Activated naive CD4-positive, alpha-beta T cell treated with anti-CD3 and anti-CD28 coated beads, Interleukin-2, amount 10 ng/mL, durations not matched to agents 7 days and 5 days (primary cell): ENCODE data around the gene PNKD.

Experiments
- CTCF ChIA-PET: fragments of 350-600 bp; sonication (Branson Sonifier 250); formaldehyde crosslinking; loops from one replicate; lab custom pipeline; 2021; ENCODE audit warnings: antibody characterized with exemption; lab: Charles Lee
- DNase-seq: peaks from one replicate; pipeline ENCODE4 v3.0.0-alpha.2; 2020
- H3K27ac Mint-ChIP-seq: one replicate; pipeline ENCODE4 v1.8.0; 2021; ENCODE audit warnings: mild to moderate bottlenecking, moderate library complexity, mixed read lengths
- H3K27me3 Mint-ChIP-seq: one replicate; pipeline ENCODE4 v1.8.0; 2021; ENCODE audit warnings: mild to moderate bottlenecking, mixed read lengths
- H3K36me3 Mint-ChIP-seq: one replicate; pipeline ENCODE4 v1.8.0; 2021; ENCODE audit warnings: mixed read lengths
- H3K4me1 Mint-ChIP-seq: one replicate; pipeline ENCODE4 v1.8.0; 2021; ENCODE audit warnings: mixed read lengths
- H3K4me3 Mint-ChIP-seq: one replicate; pipeline ENCODE4 v1.8.0; 2021; ENCODE audit warnings: mild to moderate bottlenecking, moderate library complexity, mixed read lengths
- H3K9me3 Mint-ChIP-seq: one replicate; pipeline ENCODE4 v1.8.0; 2021; ENCODE audit warnings: mixed read lengths

The PNKD gene

DNA sequence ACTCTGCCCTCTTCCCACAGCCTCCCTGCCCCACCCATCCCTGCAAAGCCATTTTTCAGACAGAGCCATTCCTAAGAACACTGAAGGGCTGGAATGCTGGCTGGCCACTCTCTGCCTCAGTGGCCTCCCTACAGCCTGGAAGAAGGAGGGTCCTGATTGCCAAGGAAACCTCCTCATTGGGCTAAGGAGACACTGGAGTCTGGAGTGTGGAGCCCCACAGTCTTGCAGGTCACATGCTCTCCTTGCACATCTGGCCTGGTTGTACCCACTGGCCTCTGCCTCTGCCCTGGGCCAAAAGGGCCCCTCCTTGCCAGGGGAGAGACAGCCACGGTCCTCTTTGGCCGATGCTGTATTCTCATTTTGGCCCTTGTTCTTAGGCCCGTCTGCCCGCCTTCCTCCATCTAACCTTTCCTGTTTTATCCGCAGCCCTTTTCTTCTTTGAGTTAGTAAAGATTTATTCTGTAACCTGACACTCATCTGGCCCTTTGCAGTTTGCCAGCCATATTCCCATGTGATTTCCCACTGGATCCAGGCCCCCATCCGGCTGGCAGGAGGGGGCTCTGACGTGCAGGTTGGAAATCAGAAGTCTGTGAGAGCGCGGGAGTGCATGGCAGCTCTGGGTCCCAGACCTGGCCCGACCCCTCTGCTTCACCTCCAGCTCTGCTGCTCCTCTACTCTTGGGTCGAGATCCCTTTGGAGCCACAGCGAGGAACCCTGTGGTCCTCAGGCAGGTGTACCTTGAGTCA is 75.3 kb downstream of the PNKD start:
- Mint-ChIP-seq H3K27ac (no peak overlapping the region), H3K4me3 (no peak overlapping the region), H3K27me3 (peaks cover 8% of the 10 kb centered on the region), H3K9me3 (peaks cover 2% of the 10 kb centered on the region), H3K4me1 (no peaks in the 10 kb centered on the region), H3K36me3 (no peaks in the 10 kb centered on the region)
- CTCF ChIA-PET = no interaction called here
- DNase-seq = no peak

DNA sequence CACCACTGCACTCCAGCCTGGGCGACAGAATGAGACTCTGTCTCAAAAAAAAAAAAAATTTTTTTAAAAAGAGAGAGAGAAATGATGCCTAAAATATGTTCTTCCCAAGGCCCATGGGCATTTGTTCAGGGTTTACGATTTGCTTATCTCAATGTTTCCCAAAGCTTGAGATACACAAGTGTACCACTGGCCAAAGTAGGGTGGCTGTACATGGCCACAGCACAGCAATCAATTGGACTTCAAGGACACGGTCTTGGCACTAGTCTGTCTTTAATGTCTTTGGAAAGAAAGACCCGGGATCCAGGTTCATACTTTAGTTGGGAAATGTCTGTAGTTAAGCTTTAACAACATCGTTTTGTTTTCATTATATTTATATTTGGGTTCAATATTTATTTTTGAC is 76.9 kb downstream of the PNKD start:
- no peak overlapping the region for H3K27ac Mint-ChIP-seq
- no peak for DNase-seq
- peaks cover 10% of the 10 kb centered on the region for H3K9me3 Mint-ChIP-seq
- CTCF ChIA-PET = interaction anchor here (1.0 to 1.3 kb wide), 2 partner anchors 9 to 45 kb away, joined by 3 to 4 read pairs; no protein-coding TSS in a partner anchor
- H3K36me3 Mint-ChIP-seq = peaks cover 1% of the 10 kb centered on the region
- H3K4me1 Mint-ChIP-seq = no peaks in the 10 kb centered on the region
- no peak overlapping the region for H3K4me3 Mint-ChIP-seq
- H3K27me3 Mint-ChIP-seq = peaks cover 3% of the 10 kb centered on the region

DNA sequence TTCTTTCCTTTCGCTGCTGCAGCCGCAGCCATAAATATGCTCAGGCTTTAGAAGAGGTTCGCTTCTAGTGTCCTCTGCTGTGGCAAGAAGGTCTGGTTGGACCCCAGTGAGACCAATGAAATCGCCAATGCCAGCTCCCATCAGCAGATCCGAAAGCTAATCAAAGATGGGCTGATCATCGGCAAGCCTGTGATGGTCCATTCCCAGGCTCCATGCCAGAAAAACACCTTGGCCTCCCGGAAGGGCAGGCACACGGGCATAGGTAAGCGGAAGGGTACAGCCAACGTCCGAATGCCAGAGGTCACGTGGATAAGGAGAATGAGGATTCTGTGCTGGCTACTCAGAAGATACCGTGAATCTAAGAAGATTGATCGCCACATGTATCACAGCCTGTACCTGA is 83.7 kb downstream of the PNKD start:
- Mint-ChIP-seq H3K27me3 (peaks cover 19% of the 10 kb centered on the region), H3K36me3 (peaks cover 1% of the 10 kb centered on the region), H3K4me1 (peaks cover 2% of the 10 kb centered on the region), H3K27ac (no peak overlapping the region), H3K4me3 (no peak overlapping the region), H3K9me3 (peaks cover 14% of the 10 kb centered on the region)
- CTCF ChIA-PET = interaction anchor here (9.1 kb wide), 1 partner anchor 54 kb away, joined by 103 read pairs; no protein-coding TSS in a partner anchor
- DNase-seq = no peak

DNA sequence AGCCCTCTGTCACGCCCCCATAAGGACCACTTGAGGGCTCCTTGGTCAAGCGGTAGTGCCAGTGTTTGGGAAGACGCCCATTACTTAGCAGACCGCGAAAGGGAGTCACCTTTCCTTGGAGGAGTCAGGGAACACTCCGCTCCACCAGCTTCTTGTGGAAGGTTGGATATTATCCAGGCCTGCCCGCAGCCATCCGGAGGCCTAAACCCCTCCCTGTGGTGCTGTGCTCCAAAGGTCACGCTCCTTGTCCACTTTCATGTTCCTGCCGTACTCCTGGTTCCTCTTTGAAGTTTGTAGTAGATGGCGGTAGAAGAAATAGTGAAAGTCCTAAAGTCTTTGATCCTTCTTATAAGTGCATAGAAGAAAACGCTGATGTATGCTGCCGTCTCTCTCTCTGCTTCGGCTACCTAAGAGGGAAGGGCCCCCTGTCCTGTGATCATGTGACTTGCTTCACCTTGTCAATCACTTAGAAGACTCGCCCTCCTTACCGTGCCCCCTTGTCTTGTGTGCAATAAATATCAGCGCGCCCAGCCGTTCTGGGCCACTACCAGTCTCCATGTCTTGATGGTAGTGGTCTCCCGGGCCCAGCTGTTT is 84.6 kb downstream of the PNKD start:
- Mint-ChIP-seq H3K4me3 (no peak overlapping the region), H3K9me3 (peaks cover 12% of the 10 kb centered on the region), H3K27ac (no peak overlapping the region), H3K4me1 (peaks cover 2% of the 10 kb centered on the region), H3K27me3 (peaks cover 19% of the 10 kb centered on the region), H3K36me3 (peaks cover 1% of the 10 kb centered on the region)
- no peak for DNase-seq
- CTCF ChIA-PET = interaction anchor here (1.3 to 9.1 kb wide), 4 partner anchors 18 to 81 kb away, joined by 6 to 103 read pairs (median 29); no protein-coding TSS in a partner anchor

DNA sequence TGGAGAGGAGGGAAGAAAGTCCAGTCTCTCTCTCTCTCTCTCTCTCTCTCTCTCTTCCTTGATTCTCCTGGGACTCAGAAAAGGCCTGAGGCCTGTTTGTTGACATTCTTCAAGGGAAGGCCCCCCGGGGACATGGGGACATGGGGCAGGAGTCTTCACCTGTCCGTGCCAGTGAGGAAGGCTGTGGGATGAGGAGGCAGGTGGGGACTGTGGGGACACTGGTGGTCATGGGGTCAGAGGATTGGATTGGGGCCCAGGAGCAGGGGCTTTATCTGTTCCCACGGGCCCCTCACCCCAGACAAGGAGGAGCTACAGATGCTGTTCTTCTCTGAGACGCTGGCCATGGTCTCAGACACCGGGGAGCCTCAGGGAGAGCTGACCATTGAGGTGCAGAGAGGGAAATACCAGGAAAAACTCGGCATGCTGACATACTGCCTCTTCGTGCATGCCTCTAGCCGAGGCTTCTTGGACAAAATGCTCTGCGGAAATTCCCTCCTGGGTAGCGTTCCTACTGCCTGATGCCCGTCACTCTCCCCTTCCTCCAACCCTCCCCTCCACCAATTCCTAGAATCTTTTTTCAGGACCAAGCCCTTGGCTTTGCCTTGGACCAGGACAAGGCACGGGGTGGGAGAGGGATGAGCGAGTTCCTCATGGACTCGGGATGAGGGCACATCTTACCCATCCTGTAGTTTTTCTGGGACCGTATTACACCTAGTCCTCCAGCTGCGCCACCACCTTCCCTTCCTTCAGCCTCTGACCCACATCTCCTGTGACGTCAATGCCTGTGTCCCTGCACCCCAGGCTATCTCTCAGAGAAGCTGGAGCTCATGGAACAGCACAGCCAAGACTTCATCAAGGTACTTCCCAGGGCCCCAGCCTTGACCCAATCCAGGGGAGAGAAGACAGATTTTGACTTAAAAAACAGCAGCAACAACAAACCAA is 87.2 kb downstream of the PNKD start:
- CTCF ChIA-PET = interaction anchor here (0.8 to 9.1 kb wide), 14 partner anchors 10 to 84 kb away, joined by 3 to 103 read pairs (median 5); partner anchors contain the start of gene CTDSP1
- H3K4me3 Mint-ChIP-seq = no peak overlapping the region
- H3K9me3 Mint-ChIP-seq = peaks cover 4% of the 10 kb centered on the region
- H3K27ac Mint-ChIP-seq = no peak overlapping the region
- no peaks in the 10 kb centered on the region for H3K36me3 Mint-ChIP-seq
- peaks cover 25% of the 10 kb centered on the region for H3K27me3 Mint-ChIP-seq
- H3K4me1 Mint-ChIP-seq = peaks cover 2% of the 10 kb centered on the region
- no peak for DNase-seq

DNA sequence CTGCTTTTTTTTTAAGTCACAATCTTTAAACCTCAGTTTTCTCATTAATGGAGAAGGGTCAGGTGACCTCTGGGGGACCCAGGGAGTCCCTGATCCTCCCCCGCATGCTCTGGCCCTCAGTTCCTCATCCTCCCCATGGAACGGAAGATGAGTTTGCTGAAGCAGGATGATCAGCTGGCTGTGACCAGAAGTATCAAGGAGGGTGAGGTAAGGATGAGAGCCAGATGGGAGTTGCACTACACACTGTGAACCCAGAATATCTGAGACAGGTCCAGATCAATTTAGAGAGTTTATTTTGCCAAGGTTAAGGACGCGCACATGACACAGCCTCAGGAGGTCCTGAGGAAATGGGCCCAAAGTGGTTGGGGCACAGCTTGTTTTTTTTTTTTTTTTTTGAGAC is 90.1 kb downstream of the PNKD start:
- Mint-ChIP-seq H3K27ac (no peak overlapping the region), H3K4me3 (no peak overlapping the region), H3K36me3 (no peaks in the 10 kb centered on the region), H3K27me3 (peaks cover 40% of the 10 kb centered on the region), H3K9me3 (no peaks in the 10 kb centered on the region), H3K4me1 (peaks cover 6% of the 10 kb centered on the region)
- no peak for DNase-seq
- CTCF ChIA-PET = interaction anchor here (0.7 to 9.1 kb wide), 3 partner anchors 10 to 89 kb away, joined by 3 to 103 read pairs (median 8); partner anchors contain the start of gene PNKD

DNA sequence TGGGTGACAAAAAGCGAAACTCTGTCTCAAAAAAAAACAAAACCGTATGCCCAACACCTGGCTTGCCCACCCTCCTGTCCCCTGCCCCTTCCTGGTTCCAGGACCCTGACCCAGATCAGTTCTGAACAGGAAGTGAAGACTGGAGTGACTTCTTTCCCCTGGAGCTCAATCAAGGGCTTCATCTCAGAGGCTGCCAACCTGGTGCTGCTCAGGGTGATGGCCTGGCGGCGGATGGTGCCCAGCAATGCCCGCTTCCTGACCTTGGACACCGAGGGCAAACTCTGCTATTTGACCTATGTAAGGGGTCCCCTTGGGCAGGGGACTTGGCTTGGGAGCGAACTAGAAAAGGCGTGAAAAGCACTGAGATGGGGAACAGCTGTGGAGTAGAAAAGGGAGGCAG is 92.3 kb downstream of the PNKD start:
- Mint-ChIP-seq H3K4me3 (no peak overlapping the region), H3K27ac (no peak overlapping the region)
- CTCF ChIA-PET = interaction anchor here (1.6 kb wide), 1 partner anchor 61 kb away, joined by 6 read pairs; no protein-coding TSS in a partner anchor

DNA sequence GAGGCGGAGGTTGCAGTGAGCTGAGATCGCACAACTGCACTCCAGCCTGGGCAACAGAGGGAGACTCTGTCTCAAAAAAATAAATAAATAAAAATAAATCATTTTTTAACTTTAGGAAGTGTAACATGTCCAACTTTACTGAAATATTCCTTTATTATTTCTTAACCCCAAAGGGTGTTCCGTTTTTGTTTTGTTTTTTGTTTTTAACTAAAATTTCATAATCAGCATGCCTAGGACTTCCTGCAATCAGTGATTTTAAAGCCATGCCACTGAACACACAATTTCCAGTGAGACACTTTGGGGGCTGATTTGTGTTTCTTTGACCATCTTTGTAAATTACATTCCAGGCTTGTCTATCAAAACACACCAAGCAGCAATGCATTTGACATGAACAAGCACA is 93.4 kb downstream of the PNKD start:
- no peak overlapping the region for H3K27ac Mint-ChIP-seq
- H3K9me3 Mint-ChIP-seq = no peaks in the 10 kb centered on the region
- no peaks in the 10 kb centered on the region for H3K36me3 Mint-ChIP-seq
- H3K27me3 Mint-ChIP-seq = peaks cover 62% of the 10 kb centered on the region
- DNase-seq = no peak
- H3K4me1 Mint-ChIP-seq = peaks cover 24% of the 10 kb centered on the region
- CTCF ChIA-PET = interaction anchor here (1.2 to 1.4 kb wide), 2 partner anchors 71 to 91 kb away, joined by 4 to 5 read pairs; partner anchors contain the start of gene TMBIM1
- no peak overlapping the region for H3K4me3 Mint-ChIP-seq

More for the DNA sequence above, 92.3 kb downstream of the PNKD start:
- peaks cover 19% of the 10 kb centered on the region for H3K4me1 Mint-ChIP-seq
- DNase-seq = no peak
- no peaks in the 10 kb centered on the region for H3K36me3 Mint-ChIP-seq
- H3K27me3 Mint-ChIP-seq = peaks cover 51% of the 10 kb centered on the region
- H3K9me3 Mint-ChIP-seq = no peaks in the 10 kb centered on the region

DNA sequence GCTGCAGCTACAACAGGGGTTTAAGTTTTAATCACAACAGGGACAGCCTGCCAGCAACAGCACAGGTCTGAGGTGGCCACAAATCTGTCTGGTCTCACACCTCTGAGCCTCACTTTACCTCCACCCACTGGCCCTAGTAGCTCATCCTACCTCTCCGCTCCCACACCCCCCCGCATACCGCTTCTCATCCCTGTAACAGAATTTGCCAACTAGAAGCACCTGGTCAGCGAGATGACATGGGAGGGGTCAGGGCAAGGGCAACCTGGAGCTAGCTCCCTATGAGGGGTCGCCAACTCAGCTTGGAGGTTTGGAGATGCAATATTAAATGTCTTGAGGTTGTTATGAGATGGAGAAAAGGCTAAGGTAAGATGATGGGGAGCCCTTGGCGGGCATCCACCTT is 93.9 kb downstream of the PNKD start:
- CTCF ChIA-PET = interaction anchor here (1.2 to 1.4 kb wide), 2 partner anchors 72 to 92 kb away, joined by 4 to 5 read pairs; partner anchors contain the start of gene TMBIM1
- Mint-ChIP-seq H3K4me1 (peaks cover 29% of the 10 kb centered on the region), H3K36me3 (no peaks in the 10 kb centered on the region), H3K4me3 (no peak overlapping the region), H3K27ac (no peak overlapping the region), H3K27me3 (peaks cover 66% of the 10 kb centered on the region), H3K9me3 (no peaks in the 10 kb centered on the region)
- no peak for DNase-seq

DNA sequence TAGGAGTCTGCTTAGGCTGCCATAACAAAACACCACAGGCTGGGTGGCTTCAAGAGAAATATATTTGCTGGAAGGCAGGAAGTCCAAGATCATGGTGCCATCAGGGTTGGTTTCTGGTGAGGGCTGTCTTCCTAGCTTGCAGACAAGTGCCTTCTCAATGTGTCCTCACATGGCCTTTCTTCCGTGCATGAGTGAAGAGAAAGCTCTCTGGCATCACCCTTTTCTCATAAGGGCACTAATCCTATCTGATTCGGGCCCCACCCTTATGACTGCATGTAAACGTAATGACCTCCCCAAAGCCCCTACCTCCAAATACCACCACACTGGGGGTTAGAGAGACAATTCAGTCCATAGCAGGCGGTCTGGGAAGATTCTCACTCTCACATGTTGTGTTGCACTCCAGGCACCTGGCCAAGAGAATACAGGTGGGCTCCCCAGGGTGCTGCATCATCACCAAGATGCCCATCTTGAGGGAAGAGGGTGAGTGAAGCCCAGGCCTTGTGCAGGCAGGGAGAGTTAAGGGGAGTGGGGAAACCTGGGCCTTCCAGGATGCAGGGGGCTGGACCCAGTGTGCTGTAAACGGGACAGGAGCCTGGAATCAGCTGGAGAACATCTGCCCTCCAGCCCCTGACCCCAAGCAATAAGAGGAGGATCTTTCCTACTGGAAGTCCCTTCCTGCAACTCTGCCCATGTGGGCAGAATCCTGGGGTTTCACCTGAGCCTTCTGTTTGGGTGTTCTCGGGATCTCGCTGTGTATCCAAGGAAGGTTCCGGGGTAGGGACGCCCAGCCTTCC is 96.5 kb downstream of the PNKD start:
- no peaks in the 10 kb centered on the region for H3K36me3 Mint-ChIP-seq
- H3K4me1 Mint-ChIP-seq = peaks cover 40% of the 10 kb centered on the region
- H3K27me3 Mint-ChIP-seq = peaks cover 76% of the 10 kb centered on the region
- no peaks in the 10 kb centered on the region for H3K9me3 Mint-ChIP-seq
- H3K27ac Mint-ChIP-seq = peak overlapping the region; percentile 69
- no peak for DNase-seq
- H3K4me3 Mint-ChIP-seq = peak overlapping the region; percentile 67
- CTCF ChIA-PET = interaction anchor here (0.9 to 1.4 kb wide), 4 partner anchors 8 to 65 kb away, joined by 3 to 4 read pairs (median 4); no protein-coding TSS in a partner anchor

DNA sequence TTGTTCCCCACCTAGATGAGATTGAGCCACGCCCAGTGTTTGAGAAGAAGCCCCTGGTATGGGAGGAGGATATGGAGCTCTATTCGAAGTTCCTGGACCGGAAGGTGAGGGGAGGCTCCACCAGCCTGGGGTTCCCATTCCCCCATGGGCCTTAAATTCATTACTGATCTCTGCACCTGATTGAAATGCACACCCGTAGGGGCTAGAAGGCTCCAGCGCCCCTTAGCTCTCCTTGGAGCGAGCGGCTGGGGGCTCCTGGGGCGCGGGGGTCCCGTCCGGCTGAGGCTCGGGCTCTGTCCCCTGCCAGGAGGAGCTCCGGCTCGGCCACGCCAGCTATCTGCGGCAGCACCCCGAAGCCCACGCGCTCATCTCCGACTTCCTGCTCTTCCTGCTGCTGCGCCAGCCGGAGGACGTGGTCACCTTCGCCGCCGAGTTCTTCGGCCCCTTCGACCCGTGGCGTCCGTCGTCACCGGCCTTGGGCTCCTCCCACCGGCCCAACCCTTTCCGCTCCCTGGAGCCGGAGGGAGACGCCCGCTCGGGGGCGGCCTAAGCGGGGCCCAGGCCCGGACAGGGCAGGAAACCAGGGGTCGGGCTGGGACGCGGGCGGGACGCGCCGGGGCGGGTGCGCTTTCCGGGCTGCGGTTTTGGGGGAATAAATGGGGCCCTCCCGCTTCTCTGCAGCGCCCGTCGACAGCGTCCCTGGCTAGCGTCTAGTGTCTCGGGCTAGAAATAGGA is 97.3 kb downstream of the PNKD start:
- DNase-seq = peak; percentile 84
- Mint-ChIP-seq H3K4me1 (peaks cover 40% of the 10 kb centered on the region), H3K4me3 (peak overlapping the region; percentile 67), H3K9me3 (no peaks in the 10 kb centered on the region), H3K27ac (peak overlapping the region; percentile 83), H3K27me3 (peaks cover 72% of the 10 kb centered on the region), H3K36me3 (no peaks in the 10 kb centered on the region)
- CTCF ChIA-PET = interaction anchor here (0.9 to 1.4 kb wide), 4 partner anchors 9 to 66 kb away, joined by 3 to 4 read pairs (median 4); no protein-coding TSS in a partner anchor

DNA sequence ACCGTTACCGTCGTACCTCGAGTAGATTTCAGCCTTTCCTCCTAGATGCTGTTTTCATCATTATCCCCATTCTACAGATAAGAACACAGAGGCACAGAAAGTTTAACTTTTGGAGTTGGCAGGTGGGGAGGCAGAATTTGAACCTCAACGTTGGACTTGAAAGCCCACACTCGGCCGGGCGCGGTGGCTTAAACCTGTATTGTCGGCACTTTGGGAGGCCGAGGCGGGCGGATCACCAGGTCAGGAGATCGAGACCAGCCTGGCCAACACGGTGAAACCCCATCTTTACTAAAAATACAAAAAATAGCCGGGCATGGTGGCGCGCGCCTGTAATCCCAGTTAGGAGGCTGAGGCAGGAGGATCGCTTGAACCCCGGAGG is 97.8 kb downstream of the PNKD start:
- H3K4me3 Mint-ChIP-seq = peak overlapping the region; percentile 67
- H3K4me1 Mint-ChIP-seq = peaks cover 36% of the 10 kb centered on the region
- CTCF ChIA-PET = interaction anchor here (0.9 kb wide), 2 partner anchors 64 to 67 kb away, joined by 3 to 4 read pairs; no protein-coding TSS in a partner anchor
- no peaks in the 10 kb centered on the region for H3K9me3 Mint-ChIP-seq
- no peak for DNase-seq
- peak overlapping the region; percentile 83 for H3K27ac Mint-ChIP-seq
- H3K27me3 Mint-ChIP-seq = peaks cover 68% of the 10 kb centered on the region
- H3K36me3 Mint-ChIP-seq = no peaks in the 10 kb centered on the region
